Tibial nerve (tissue), 4 donors: Measurements from ENCODE around the gene LKAAEAR1. TPM values are rescaled to one million over a fixed set of nuclear protein-coding genes. Genes with fewer than 3 reads are reported as not detected.
A peak's percentile ranks its signal among the peaks of the same experiment; 100 is the strongest.
"Not testable (repeated sequence)": the region's sequence is repeated elsewhere in the genome, so short reads cannot be mapped to it uniquely, and the experiment has no call there.

ENCODE experiments used
- DNase-seq, 2 donors: peaks; one replicate each; pipeline ENCODE4 v3.0.0-alpha.2; 2019; ENCODE audit warnings: low spot score in 2 of 2
- H3K27ac ChIP-seq, 4 donors: fragments of 200-600 bp; sonication (generic) in 3 of 4; one replicate each; pipeline ENCODE4 v1.5.1; 2017 to 2019; ENCODE audit warnings: mild to moderate bottlenecking in 1 of 4
- H3K27me3 ChIP-seq, 2 donors: fragments of 200-600 bp; sonication (generic) in 1 of 2; one replicate each; pipeline versions ENCODE4 v1.5.1 to v1.6.0; 2017 to 2019
- H3K36me3 ChIP-seq, 3 donors: fragments of 200-600 bp; sonication (generic); one replicate each; pipeline ENCODE4 v1.5.1; 2018 to 2019
- H3K4me1 ChIP-seq, 4 donors: fragments of 200-600 bp; sonication (generic) in 3 of 4; one replicate each; pipeline ENCODE4 v1.5.1; 2017 to 2019
- H3K4me3 ChIP-seq, 4 donors: fragments of 200-600 bp; sonication (generic) in 3 of 4; one replicate each; pipeline ENCODE4 v1.5.1; 2017 to 2019; ENCODE audit warnings: mild to moderate bottlenecking in 1 of 4, moderate library complexity in 1 of 4
- H3K9me3 ChIP-seq, 4 donors: fragments of 200-600 bp; sonication (generic) in 3 of 4; one replicate each; pipeline ENCODE4 v1.5.1; 2017 to 2019
- EP300 ChIP-seq, 2 donors: sonication (generic); formaldehyde crosslinking; IDR thresholded peaks; one replicate each; pipeline ENCODE4 v1.6.1; 2017; ENCODE audit warnings: antibody characterized with exemption in 2 of 2, mild to moderate bottlenecking in 1 of 2
- POLR2A ChIP-seq, 2 donors: fragments of 450-650 bp; IDR thresholded peaks; one replicate each; pipeline ENCODE4 v1.6.1; 2017; ENCODE audit warnings: antibody characterized with exemption in 2 of 2, mild to moderate bottlenecking in 2 of 2, moderate library complexity in 2 of 2
- WGBS, 2 donors: methylation state at CpG; one replicate each; pipeline ENCODE4 v1.1.5; 2018; 5-methylcytosine and 5-hydroxymethylcytosine counted together
- total RNA-seq, 4 donors: library from RNA; depleted of rRNA; stranded (reverse); fragments of >200 nt; gene quantifications; one replicate each; pipeline ENCODE4 v1.1.0, GENCODE V29; 2016
- TF ChIP-seq, protein P1 (sequence below), 5 experiments: fragments of 200-600 bp in 3 of 5; fragments of 450-650 bp in 2 of 5; sonication (generic) in 3 of 5; IDR thresholded peaks; one replicate each; pipeline ENCODE4 v1.5.1; 2016 to 2019; ENCODE audit warnings: antibody characterized with exemption in 5 of 5, mild to moderate bottlenecking in 3 of 5, moderate library complexity in 2 of 5

LKAAEAR1 gene
- total RNA-seq, 4 donors from 2014 or later, result 0.59 to 1.3 (median 0.84) TPM; not detected in 1

GRCh38 chr20:64121586-64121985 lies 37.4 kb upstream of the LKAAEAR1 start:
- peaks cover 0 to 26% of the 10 kb centered on the region in 2 donors for H3K27me3 ChIP-seq
- 81 to 85% methylated on average over 12 of the region's 12 CpGs for WGBS, 2 donors
- no peaks in the 10 kb centered on the region for H3K36me3 ChIP-seq
- TF ChIP-seq, protein P1, sequence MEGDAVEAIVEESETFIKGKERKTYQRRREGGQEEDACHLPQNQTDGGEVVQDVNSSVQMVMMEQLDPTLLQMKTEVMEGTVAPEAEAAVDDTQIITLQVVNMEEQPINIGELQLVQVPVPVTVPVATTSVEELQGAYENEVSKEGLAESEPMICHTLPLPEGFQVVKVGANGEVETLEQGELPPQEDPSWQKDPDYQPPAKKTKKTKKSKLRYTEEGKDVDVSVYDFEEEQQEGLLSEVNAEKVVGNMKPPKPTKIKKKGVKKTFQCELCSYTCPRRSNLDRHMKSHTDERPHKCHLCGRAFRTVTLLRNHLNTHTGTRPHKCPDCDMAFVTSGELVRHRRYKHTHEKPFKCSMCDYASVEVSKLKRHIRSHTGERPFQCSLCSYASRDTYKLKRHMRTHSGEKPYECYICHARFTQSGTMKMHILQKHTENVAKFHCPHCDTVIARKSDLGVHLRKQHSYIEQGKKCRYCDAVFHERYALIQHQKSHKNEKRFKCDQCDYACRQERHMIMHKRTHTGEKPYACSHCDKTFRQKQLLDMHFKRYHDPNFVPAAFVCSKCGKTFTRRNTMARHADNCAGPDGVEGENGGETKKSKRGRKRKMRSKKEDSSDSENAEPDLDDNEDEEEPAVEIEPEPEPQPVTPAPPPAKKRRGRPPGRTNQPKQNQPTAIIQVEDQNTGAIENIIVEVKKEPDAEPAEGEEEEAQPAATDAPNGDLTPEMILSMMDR (IDR thresholded peaks at IDR 0.05), result no peak
- TF ChIP-seq EP300 (IDR thresholded peaks at IDR 0.05) (no peak), POLR2A (IDR thresholded peaks at IDR 0.05) (no peak)
- peaks cover 0 to 9% (median 0%) of the 10 kb centered on the region in 4 donors for H3K4me1 ChIP-seq
- no peak overlapping the region for H3K4me3 ChIP-seq
- no peak overlapping the region for H3K27ac ChIP-seq
- no peaks in the 10 kb centered on the region for H3K9me3 ChIP-seq
- no peak for DNase-seq

DNA sequence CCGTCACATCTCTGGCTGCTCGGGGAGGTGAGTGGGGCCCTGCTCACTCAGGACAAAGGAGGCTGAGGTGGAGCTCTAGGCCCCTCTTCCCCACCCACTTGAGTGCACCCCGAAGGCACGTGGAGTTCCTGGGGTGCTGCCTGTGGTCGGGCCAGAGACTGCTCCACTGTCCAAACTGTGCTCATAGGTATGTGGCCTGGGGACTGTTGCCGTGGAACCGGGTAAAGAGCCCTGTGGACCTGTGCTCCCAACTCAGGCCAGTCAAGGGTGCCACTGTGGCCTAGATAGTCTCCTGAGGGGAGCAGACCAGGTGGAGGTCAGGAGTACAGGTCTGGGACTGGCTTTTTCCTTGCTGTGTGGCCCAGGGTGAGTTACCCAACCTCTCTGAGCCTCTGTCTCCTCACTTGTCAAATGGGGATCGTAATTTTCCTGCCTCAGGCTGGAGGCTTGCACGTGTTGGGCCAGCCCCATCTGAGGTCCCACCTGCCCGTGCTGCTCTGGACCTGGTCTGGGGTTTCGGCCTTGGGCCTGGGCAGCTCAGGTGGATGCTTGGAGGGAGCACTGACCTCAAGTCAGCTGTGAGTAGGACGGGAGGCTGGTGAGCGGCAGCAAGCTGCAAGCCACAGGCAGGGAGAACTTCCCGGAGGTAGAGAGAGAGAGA lies 35.6 kb upstream of the LKAAEAR1 start:
- no peak overlapping the region for H3K27ac ChIP-seq
- no peak for DNase-seq
- H3K9me3 ChIP-seq, result no peaks in the 10 kb centered on the region
- no peaks in the 10 kb centered on the region for H3K36me3 ChIP-seq
- peaks cover 0 to 9% (median 0%) of the 10 kb centered on the region in 4 donors for H3K4me1 ChIP-seq
- TF ChIP-seq EP300 (IDR thresholded peaks at IDR 0.05) (no peak), POLR2A (IDR thresholded peaks at IDR 0.05) (no peak)
- TF ChIP-seq, protein P1 (IDR thresholded peaks at IDR 0.05), result no peak
- 58 to 75% methylated on average over 11 to 12 of the region's 14 CpGs for WGBS, 2 donors
- peak overlapping the region in 1 of 4 donors; percentile 16 for H3K4me3 ChIP-seq
- peaks cover 0 to 26% of the 10 kb centered on the region in 2 donors for H3K27me3 ChIP-seq

GRCh38 chr20:64119301-64119680 lies 35.1 kb upstream of the LKAAEAR1 start:
- peaks cover 0 to 9% (median 0%) of the 10 kb centered on the region in 4 donors for H3K4me1 ChIP-seq
- H3K27ac ChIP-seq, result no peak overlapping the region
- TF ChIP-seq EP300 (IDR thresholded peaks at IDR 0.05), result no peak
- TF ChIP-seq, protein P1 (IDR thresholded peaks at IDR 0.05), result no peak
- no peaks in the 10 kb centered on the region for H3K36me3 ChIP-seq
- no peak overlapping the region for H3K4me3 ChIP-seq
- H3K9me3 ChIP-seq, result no peaks in the 10 kb centered on the region
- WGBS, 2 donors, result 73 to 83% methylated on average over 7 to 8 of the region's 8 CpGs
- peaks cover 0 to 26% of the 10 kb centered on the region in 2 donors for H3K27me3 ChIP-seq
- no peak for DNase-seq

DNA sequence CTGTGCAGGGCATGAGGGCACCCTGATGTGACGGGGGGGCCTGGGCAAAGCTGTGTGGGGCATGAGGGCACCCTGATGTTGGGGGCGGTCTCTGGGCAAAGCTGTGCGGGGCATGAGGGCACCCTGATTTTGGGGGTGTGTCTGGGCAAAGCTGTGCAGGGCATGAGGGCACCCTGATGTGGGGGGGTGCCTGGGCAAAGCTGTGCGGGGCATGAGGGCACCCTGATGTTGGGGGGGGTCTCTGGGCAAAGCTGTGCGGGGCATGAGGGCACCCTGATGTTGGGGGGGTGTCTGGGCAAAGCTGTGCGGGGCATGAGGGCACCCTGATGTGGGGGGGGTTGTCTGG lies 33.2 kb upstream of the LKAAEAR1 start:
- not testable (repeated sequence) for H3K4me3 ChIP-seq, H3K9me3 ChIP-seq, H3K36me3 ChIP-seq, H3K4me1 ChIP-seq, DNase-seq, H3K27ac ChIP-seq
- WGBS, 2 donors, result 93% methylated on average over 3 of the region's 6 CpGs; no CpG with 5 or more reads in 1 of the 2 donors
- H3K27me3 ChIP-seq, result peaks cover 0 to 15% of the 10 kb centered on the region in 2 donors

DNA sequence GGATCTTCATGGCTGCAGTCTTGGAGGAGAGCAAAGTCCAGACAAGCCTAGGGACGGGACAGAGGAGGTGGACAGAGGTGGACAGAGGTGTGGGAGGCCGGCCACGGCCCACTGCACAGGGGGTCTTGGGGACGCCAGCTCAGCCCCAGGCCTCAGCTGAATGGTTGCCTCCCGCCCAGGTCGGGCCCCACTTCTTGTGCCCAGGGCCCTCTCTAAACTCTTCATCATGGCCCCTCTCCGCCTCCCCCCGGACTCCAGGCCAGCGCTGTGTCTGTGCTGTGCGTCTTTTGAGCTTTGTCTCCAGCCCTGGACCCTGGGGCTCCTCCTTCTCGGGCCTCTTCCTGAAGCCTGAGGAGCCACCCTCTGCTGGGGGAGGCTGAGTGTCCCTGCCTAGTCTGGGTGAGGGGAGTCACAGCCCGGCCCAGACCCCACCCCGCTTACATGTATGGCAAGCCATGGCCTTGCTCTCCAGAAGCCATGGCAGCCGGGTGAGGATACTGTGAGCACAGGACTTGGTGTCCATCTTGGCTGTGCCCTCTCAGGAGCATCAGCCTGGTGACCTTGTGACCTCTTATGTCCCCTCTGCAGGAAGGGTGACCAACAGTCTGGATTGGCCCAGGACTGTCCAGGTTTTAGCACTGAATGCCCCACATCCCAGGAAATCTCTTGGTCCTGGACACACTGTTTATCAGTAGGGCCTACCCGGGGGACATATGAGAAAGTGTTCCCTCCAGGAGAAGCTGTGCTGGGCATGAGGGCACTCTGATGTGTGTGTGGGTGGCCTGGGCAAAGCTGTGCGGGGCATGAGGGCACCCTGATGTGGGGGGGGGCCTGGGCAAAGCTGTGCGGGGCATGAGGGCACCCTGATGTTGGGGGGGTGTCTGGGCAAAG lies 32.6 kb upstream of the LKAAEAR1 start:
- peaks cover 0 to 11% of the 10 kb centered on the region in 2 donors for H3K27me3 ChIP-seq
- H3K4me3 ChIP-seq, result no peak overlapping the region
- no peaks in the 10 kb centered on the region for H3K36me3 ChIP-seq
- TF ChIP-seq, protein P1 (IDR thresholded peaks at IDR 0.05), result no peak
- TF ChIP-seq EP300 (IDR thresholded peaks at IDR 0.05) (no peak), POLR2A (IDR thresholded peaks at IDR 0.05) (no peak)
- H3K4me1 ChIP-seq, result peaks cover 0 to 9% (median 0%) of the 10 kb centered on the region in 4 donors
- no peak for DNase-seq
- 71 to 78% methylated on average over 14 to 16 of the region's 17 CpGs for WGBS, 2 donors
- no peak overlapping the region for H3K27ac ChIP-seq
- H3K9me3 ChIP-seq, result no peaks in the 10 kb centered on the region
